ENCODE measurements around the gene CHMP4A. TPM values are rescaled to one million over a fixed set of nuclear protein-coding genes. Genes with fewer than 3 reads are reported as not detected.

CHMP4A gene
- total and polyA plus RNA-seq, 2 of the 13 experiments (the other 11 are each of a cell fraction or from before 2014, with no cell fraction given): 83.6 to 113 TPM

GRCh38 chr14:24252289-24253124, 39.2 kb upstream of the CHMP4A start (continued):
- TF ChIP-seq MYPOP (CRISPR knock-in tag; IDR thresholded peaks at IDR 0.05) (0 out of 2 replicates have a peak, but pooled peaks have one; percentile 8), ZNF512B (CRISPR knock-in tag; IDR thresholded peaks at IDR 0.05; ENCODE audit: borderline replicate concordance) (no peak), ZNF83 (CRISPR knock-in tag; IDR thresholded peaks at IDR 0.05; ENCODE audit: borderline replicate concordance) (peak; percentile 97; the same call in 1 of the 2 replicates), MAX (IDR thresholded peaks at IDR 0.05) (peak; percentile 79), GPBP1L1 (CRISPR knock-in tag; IDR thresholded peaks at IDR 0.05) (no peak), ZBTB21 (CRISPR knock-in tag; IDR thresholded peaks at IDR 0.05) (no peak; the same call in 1 of the 2 replicates), ZNF24 (IDR thresholded peaks at IDR 0.05) (no peak), MAFK (conservative IDR thresholded peaks at IDR 0.05 in 1 of 2, IDR thresholded peaks at IDR 0.05 in 1 of 2; ENCODE audit: low read length in 2 of 2) (no peak), CREBL2 (CRISPR knock-in tag; IDR thresholded peaks at IDR 0.05; ENCODE audit: borderline replicate concordance) (no peak), ZBTB40 (IDR thresholded peaks at IDR 0.05) (no peak), ZBTB40 (CRISPR knock-in tag; IDR thresholded peaks at IDR 0.05) (no peak; the same call in 1 of the 2 replicates), ZFX (CRISPR knock-in tag; IDR thresholded peaks at IDR 0.05; ENCODE audit: low read depth) (peak; percentile 69; the same call in 1 of the 2 replicates), RBAK (CRISPR knock-in tag; IDR thresholded peaks at IDR 0.05) (no peak)

All from HepG2 (cell line).